ENCODE results near the gene NEK7.
"Not testable (repeated sequence)": the region's sequence is repeated elsewhere in the genome, so short reads cannot be mapped to it uniquely, and the experiment has no call there.

NEK7 gene

GRCh38 chr1:198291036-198291435 lies 134.2 kb downstream of the NEK7 start:
- no peak for DNase-seq

GRCh38 chr1:198291924-198292323 lies 135.1 kb downstream of the NEK7 start:
- no peak for DNase-seq

GRCh38 chr1:198295225-198295624 lies 138.4 kb downstream of the NEK7 start:
- no peak for DNase-seq

- DNase-seq = no peak
Observed at GRCh38 chr1:198295971-198296370, 139.2 kb downstream of the NEK7 start.

GRCh38 chr1:198297281-198297680 lies 140.5 kb downstream of the NEK7 start:
- DNase-seq = no peak

GRCh38 chr1:198298640-198299039 lies 141.8 kb downstream of the NEK7 start:
- no peak for DNase-seq

GRCh38 chr1:198300451-198300850 lies 143.7 kb downstream of the NEK7 start:
- DNase-seq = no peak

- no peak for DNase-seq
Observed at GRCh38 chr1:198304431-198304830, 147.6 kb downstream of the NEK7 start.

- not testable (repeated sequence) for DNase-seq
Observed at GRCh38 chr1:198314817-198315216, 158.0 kb downstream of the NEK7 start.

GRCh38 chr1:198315331-198315730 lies 158.5 kb downstream of the NEK7 start:
- not testable (repeated sequence) for DNase-seq

- DNase-seq = no peak
Observed at GRCh38 chr1:198316546-198317100, 159.8 kb downstream of the NEK7 start.

GRCh38 chr1:198318085-198318484 lies 161.3 kb downstream of the NEK7 start:
- DNase-seq = no peak

- DNase-seq = no peak
Observed at GRCh38 chr1:198320759-198321158, 164.0 kb downstream of the NEK7 start.

- no peak for DNase-seq
Observed at GRCh38 chr1:198326232-198326631, 169.4 kb downstream of the NEK7 start.

GRCh38 chr1:198326915-198327314 lies 170.1 kb downstream of the NEK7 start:
- no peak for DNase-seq

- no peak for DNase-seq
Observed at GRCh38 chr1:198328458-198329032, 171.7 kb downstream of the NEK7 start.

GRCh38 chr1:198330982-198331615 lies 174.3 kb downstream of the NEK7 start:
- DNase-seq = no peak

GRCh38 chr1:198333744-198334143 lies 176.9 kb downstream of the NEK7 start:
- DNase-seq = no peak

- no peak for DNase-seq
Observed at GRCh38 chr1:198335663-198336062, 178.9 kb downstream of the NEK7 start.

- no peak for DNase-seq
Observed at GRCh38 chr1:198337886-198338285, 181.1 kb downstream of the NEK7 start.

- no peak for DNase-seq
Observed at GRCh38 chr1:198340139-198340538, 183.3 kb downstream of the NEK7 start.

GRCh38 chr1:198346178-198346577 lies 189.4 kb downstream of the NEK7 start:
- no peak for DNase-seq

- no peak for DNase-seq
Observed at GRCh38 chr1:198350456-198350855, 193.7 kb downstream of the NEK7 start.
